Upper lobe of left lung (tissue), 6 donors: Measurements from ENCODE around the gene PLEKHA5. TPM values are rescaled to one million over a fixed set of nuclear protein-coding genes. Genes with fewer than 3 reads are reported as not detected.

Source experiments
- ATAC-seq, 2 donors: fragments of 200-7000 bp; cut with Tn5 transposase; one replicate each; pipeline ENCODE4 v1.9.1; 2022; ENCODE audit warnings: mild to moderate bottlenecking in 2 of 2, moderate library complexity in 2 of 2; ENCODE audit not compliant: low FRiP score in 2 of 2
- DNase-seq, 2 donors: peaks; one replicate each; pipeline ENCODE4 v3.0.0-alpha.2; 2019 to 2020
- H3K27ac ChIP-seq, 4 donors: fragments of 200-600 bp; sonication (generic); one replicate each; pipeline ENCODE4 v1.5.1; 2016 to 2019
- H3K27me3 ChIP-seq, 4 donors: fragments of 200-600 bp; sonication (generic); one replicate each; pipeline ENCODE4 v1.5.1; 2017 to 2019
- H3K36me3 ChIP-seq, 4 donors: fragments of 200-600 bp; sonication (generic); one replicate each; pipeline ENCODE4 v1.5.1; 2016 to 2019
- H3K4me1 ChIP-seq, 4 donors: fragments of 200-600 bp; sonication (generic); one replicate each; pipeline ENCODE4 v1.5.1; 2018 to 2019
- H3K4me3 ChIP-seq, 4 donors: fragments of 200-600 bp; sonication (generic); one replicate each; pipeline ENCODE4 v1.5.1; 2017 to 2019; ENCODE audit warnings: mild to moderate bottlenecking in 2 of 4, moderate library complexity in 1 of 4
- H3K9me3 ChIP-seq, 4 donors: fragments of 200-600 bp; sonication (generic); one replicate each; pipeline ENCODE4 v1.5.1; 2018 to 2019
- EP300 ChIP-seq, 4 donors: sonication (generic); formaldehyde crosslinking; IDR thresholded peaks; one replicate each; pipeline ENCODE4 v1.5.1; 2017; ENCODE audit warnings: antibody characterized with exemption in 4 of 4, control low read depth in 2 of 4
- POLR2A ChIP-seq, 4 donors: fragments of 450-650 bp; IDR thresholded peaks; one replicate each; pipeline ENCODE4 v1.5.1; 2016 to 2017; ENCODE audit warnings: antibody characterized with exemption in 4 of 4, mild to moderate bottlenecking in 2 of 4
- POLR2AphosphoS5 ChIP-seq, 2 donors: sonication (generic); formaldehyde crosslinking; IDR thresholded peaks; one replicate each; pipeline ENCODE4 v1.5.1; 2017; ENCODE audit warnings: antibody characterized with exemption in 2 of 2
- WGBS, 2 donors: methylation state at CpG; one replicate each; pipeline ENCODE4 v1.1.5; 2017 to 2018; 5-methylcytosine and 5-hydroxymethylcytosine counted together
- total RNA-seq, 6 donors: library from RNA; depleted of rRNA in 4 of 6; stranded (reverse); fragments of >200 nt in 4 of 6; gene quantifications; one replicate each; pipeline versions ENCODE4 v1.1.0 to v1.2.1, GENCODE V29; 2016 to 2021
- TF ChIP-seq, protein P1 (sequence below), 6 experiments: fragments of 450-650 bp in 4 of 6; fragments of 200-600 bp in 2 of 6; sonication (generic) in 2 of 6; IDR thresholded peaks; one replicate each; pipeline ENCODE4 v1.5.1; 2016 to 2019; ENCODE audit warnings: antibody characterized with exemption in 6 of 6
- donor health status: DM: no; HTN: no; CAD: no; lungs with moderate emphysema.
- donor health status: DM: no; HTN: yes; CAD: no; lungs with severe emphysema.

PLEKHA5 gene
- total RNA-seq, 6 donors from 2014 or later: 18.5 to 89.6 (median 25.9) TPM

DNA sequence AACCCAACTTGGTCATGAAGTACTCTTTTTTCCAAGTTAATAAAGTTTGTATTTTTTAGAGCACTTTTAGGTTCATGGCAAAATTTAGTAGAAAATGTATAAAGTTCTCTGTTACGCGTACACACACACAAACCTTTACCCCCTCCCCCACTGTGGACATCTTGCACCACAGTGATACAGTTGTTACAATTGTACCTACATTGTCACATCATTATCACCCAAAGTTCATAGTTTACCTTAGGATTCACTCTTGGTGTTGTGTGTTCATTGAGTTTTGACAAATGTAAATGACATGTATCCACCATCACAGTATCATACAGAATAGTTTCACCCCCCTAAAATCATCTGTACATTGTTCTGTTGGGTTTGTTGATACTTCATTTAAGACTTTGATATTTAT lies 23.9 kb downstream of the PLEKHA5 start:
- TF ChIP-seq POLR2AphosphoS5 (IDR thresholded peaks at IDR 0.05) (no peak), EP300 (IDR thresholded peaks at IDR 0.05) (no peak), POLR2A (IDR thresholded peaks at IDR 0.05) (no peak)
- TF ChIP-seq, protein P1, sequence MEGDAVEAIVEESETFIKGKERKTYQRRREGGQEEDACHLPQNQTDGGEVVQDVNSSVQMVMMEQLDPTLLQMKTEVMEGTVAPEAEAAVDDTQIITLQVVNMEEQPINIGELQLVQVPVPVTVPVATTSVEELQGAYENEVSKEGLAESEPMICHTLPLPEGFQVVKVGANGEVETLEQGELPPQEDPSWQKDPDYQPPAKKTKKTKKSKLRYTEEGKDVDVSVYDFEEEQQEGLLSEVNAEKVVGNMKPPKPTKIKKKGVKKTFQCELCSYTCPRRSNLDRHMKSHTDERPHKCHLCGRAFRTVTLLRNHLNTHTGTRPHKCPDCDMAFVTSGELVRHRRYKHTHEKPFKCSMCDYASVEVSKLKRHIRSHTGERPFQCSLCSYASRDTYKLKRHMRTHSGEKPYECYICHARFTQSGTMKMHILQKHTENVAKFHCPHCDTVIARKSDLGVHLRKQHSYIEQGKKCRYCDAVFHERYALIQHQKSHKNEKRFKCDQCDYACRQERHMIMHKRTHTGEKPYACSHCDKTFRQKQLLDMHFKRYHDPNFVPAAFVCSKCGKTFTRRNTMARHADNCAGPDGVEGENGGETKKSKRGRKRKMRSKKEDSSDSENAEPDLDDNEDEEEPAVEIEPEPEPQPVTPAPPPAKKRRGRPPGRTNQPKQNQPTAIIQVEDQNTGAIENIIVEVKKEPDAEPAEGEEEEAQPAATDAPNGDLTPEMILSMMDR (IDR thresholded peaks at IDR 0.05): no peak
- H3K27ac ChIP-seq: no peak overlapping the region

DNA sequence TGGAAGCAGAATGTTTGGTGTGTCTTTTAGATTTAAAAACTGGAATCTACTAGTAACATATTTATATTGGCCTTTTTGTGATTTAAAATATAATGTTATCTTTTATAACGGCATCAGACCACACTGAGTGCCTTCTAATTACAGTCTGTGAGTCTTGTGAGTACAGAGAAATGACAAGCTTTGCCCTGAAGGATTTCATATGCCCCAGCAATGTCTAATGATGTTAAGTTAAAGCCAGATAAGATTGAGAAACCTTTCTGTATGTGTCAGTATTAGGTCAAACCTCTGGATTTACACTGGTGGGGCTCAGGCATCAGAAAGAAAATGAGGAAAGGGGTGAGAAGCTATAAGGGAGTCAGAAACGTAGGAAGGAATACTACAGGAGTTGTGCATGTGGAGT lies 25.2 kb downstream of the PLEKHA5 start:
- H3K27ac ChIP-seq: no peak overlapping the region
- H3K4me3 ChIP-seq: no peak overlapping the region
- H3K9me3 ChIP-seq: no peaks in the 10 kb centered on the region
- TF ChIP-seq EP300 (IDR thresholded peaks at IDR 0.05): no peak
- TF ChIP-seq POLR2AphosphoS5 (IDR thresholded peaks at IDR 0.05): no peak
- DNase-seq (no peak), ATAC-seq (no peak)
- peaks cover 0 to 5% (median 1%) of the 10 kb centered on the region in 4 donors for H3K4me1 ChIP-seq
- WGBS, 2 donors: 41 to 58% methylated on average over 2 of the region's 2 CpGs
- H3K36me3 ChIP-seq: peaks cover 0 to 2% (median 0%) of the 10 kb centered on the region in 4 donors
- no peaks in the 10 kb centered on the region for H3K27me3 ChIP-seq

More for the DNA sequence above, 23.9 kb downstream of the PLEKHA5 start:
- DNase-seq (no peak), ATAC-seq (no peak)
- Histone ChIP-seq H3K4me1 (peaks cover 0 to 5% (median 1%) of the 10 kb centered on the region in 4 donors), H3K36me3 (peaks cover 0 to 4% (median 0%) of the 10 kb centered on the region in 4 donors), H3K27me3 (no peaks in the 10 kb centered on the region), H3K4me3 (no peak overlapping the region), H3K9me3 (no peaks in the 10 kb centered on the region)
- WGBS, 2 donors: 50 to 61% methylated on average over 2 of the region's 2 CpGs

DNA sequence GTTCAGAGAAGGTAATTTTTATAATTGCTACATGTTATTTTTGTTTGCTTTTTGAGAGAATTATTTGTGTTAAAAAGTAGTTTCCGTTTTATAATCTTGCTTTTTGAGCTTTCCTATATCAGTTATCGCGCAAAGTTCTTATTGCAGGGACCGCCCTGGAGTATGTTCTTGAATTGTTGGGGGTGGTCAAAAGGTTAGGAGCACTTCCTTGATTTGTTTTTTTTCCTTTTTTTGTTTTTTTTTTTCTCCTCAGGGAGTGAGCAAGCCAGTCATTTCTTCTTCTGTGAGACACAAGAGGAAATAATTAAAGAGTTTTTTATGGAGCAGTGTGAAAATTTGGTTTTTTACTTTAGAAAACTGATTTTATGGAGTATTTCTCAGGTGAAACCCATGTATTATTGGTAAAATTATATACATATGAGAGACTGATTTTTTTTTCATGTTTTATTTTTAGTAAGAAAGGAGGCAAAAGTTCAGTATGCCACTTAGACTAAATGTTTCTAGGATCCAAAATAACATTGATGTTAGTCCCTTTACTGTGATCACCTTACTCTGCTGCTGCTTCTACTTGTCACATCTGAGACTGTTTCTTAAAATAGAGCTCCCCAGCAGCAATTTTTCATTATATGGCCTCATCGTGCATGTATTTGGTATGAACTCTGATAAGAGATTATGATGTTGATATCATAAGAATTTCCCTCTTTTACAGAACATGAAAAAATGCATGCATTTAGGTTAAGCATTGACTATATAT lies 26.6 kb downstream of the PLEKHA5 start:
- TF ChIP-seq, protein P1 (IDR thresholded peaks at IDR 0.05): no peak
- TF ChIP-seq EP300 (IDR thresholded peaks at IDR 0.05) (no peak), POLR2AphosphoS5 (IDR thresholded peaks at IDR 0.05) (no peak), POLR2A (IDR thresholded peaks at IDR 0.05) (no peak)
- Histone ChIP-seq H3K27ac (no peak overlapping the region), H3K27me3 (no peaks in the 10 kb centered on the region)

DNA sequence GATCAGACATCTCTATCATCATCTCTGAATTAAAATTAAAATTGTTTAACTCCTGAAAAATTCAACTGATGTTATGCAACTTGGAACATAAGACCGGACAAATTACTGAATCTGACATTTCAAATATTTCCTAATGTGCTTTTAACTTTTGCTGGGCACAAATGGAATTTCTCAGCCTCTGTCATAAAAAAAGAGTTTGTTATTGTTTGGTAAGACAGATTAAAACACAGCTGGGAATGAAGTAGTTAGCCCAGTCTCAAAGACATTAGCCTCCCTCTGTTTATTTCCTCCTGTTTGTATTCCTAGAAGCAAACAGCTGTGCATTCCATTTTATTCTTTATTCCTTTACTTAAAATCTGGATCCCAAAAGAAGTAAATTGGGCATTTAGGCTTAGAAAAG lies 29.4 kb downstream of the PLEKHA5 start:
- TF ChIP-seq POLR2A (IDR thresholded peaks at IDR 0.05) (no peak), POLR2AphosphoS5 (IDR thresholded peaks at IDR 0.05) (no peak), EP300 (IDR thresholded peaks at IDR 0.05) (no peak)
- TF ChIP-seq, protein P1 (IDR thresholded peaks at IDR 0.05): no peak
- ATAC-seq (no peak), DNase-seq (no peak)
- Histone ChIP-seq H3K36me3 (no peaks in the 10 kb centered on the region), H3K9me3 (no peaks in the 10 kb centered on the region), H3K27me3 (no peaks in the 10 kb centered on the region), H3K4me3 (no peak overlapping the region), H3K4me1 (peaks cover 0 to 8% (median 2%) of the 10 kb centered on the region in 4 donors), H3K27ac (no peak overlapping the region)
- 59 to 68% methylated on average over 1 of the region's 1 CpG for WGBS, 2 donors

More for the DNA sequence above, 26.6 kb downstream of the PLEKHA5 start:
- Histone ChIP-seq H3K9me3 (no peaks in the 10 kb centered on the region), H3K4me3 (no peak overlapping the region), H3K36me3 (no peaks in the 10 kb centered on the region), H3K4me1 (peaks cover 0 to 5% (median 1%) of the 10 kb centered on the region in 4 donors)
- 74 to 82% methylated on average over 5 of the region's 5 CpGs for WGBS, 2 donors
- ATAC-seq (no peak), DNase-seq (no peak)

DNA sequence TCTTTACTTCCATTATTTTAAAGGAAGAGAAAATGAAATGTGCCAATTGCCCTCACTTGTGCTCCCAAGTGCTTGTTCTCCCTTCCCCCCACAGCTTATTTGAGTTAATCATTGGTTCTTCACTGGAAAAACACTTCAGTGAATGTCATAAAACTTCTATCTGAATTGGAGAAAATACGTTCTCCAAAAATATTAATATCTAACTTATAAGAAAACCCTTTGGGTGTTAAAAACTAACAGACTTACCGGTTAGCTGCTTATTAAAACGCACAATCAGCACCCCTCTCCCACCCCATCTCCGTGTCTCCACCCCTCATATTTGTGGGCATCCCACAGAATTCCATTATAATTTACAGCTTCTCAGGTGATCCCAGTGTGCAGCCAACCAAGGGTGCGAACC lies 31.7 kb downstream of the PLEKHA5 start:
- no peak for ATAC-seq
- H3K9me3 ChIP-seq: no peaks in the 10 kb centered on the region
- no peak for DNase-seq
- no peak overlapping the region for H3K4me3 ChIP-seq
- peaks cover 0 to 8% (median 2%) of the 10 kb centered on the region in 4 donors for H3K4me1 ChIP-seq
- H3K36me3 ChIP-seq: no peaks in the 10 kb centered on the region
- 76 to 84% methylated on average over 5 of the region's 5 CpGs for WGBS, 2 donors
- H3K27me3 ChIP-seq: no peaks in the 10 kb centered on the region
- no peak for TF ChIP-seq POLR2A (IDR thresholded peaks at IDR 0.05)
- no peak for TF ChIP-seq EP300 (IDR thresholded peaks at IDR 0.05)
- no peak for TF ChIP-seq POLR2AphosphoS5 (IDR thresholded peaks at IDR 0.05)
- TF ChIP-seq, protein P1 (IDR thresholded peaks at IDR 0.05): no peak
- H3K27ac ChIP-seq: no peak overlapping the region
